Hematopoietic multipotent progenitor cell treated with erythropoietin and hydrocortisone succinate and interleukin-3 and kit ligand, for 6 days (in vitro differentiated cells): ENCODE data around the gene RPL15.

Source experiments
- DNase-seq: peaks from one replicate; pipeline ENCODE4 v3.0.0-alpha.2; 2015

RPL15 gene

DNA sequence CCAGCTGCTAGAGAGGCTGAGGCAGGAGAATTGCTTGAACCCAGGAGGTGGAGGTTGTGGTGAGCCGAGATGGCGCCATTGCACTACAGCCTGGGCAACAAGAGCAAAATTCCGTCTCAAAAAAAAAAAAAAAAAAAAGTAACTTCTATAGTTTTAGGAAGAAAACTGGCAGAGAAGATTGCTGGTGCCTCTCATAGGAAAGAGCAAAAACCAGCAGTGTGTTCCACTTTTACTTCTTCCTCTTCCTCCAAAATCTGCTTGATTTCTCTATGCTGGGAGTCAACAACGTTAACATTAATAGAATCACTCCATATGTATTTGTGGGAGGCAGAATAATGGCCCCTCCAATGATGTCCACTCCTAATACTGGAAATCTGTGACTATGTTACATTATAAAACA, 15.6 kb downstream of the RPL15 start:
- DNase-seq = no peak

DNA sequence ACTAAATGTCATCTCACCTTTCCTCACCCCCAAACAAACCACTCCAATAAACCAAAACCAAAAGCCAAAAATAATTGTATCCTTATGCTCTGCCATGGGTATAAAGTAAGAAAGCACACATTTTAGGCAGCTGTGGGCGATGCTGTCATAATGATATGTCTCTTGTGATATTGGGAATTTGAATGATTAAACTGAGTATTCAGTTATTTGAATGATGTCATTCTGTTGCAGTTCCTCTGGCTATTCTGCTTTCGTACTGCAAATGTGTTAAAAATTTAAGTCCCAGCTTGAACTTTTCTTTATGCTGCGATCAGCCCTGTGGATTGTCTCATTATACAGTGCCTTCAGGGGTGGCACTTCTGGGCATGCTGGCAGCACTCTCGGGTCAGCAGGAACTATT, 17.3 kb downstream of the RPL15 start:
- DNase-seq = no peak

DNA sequence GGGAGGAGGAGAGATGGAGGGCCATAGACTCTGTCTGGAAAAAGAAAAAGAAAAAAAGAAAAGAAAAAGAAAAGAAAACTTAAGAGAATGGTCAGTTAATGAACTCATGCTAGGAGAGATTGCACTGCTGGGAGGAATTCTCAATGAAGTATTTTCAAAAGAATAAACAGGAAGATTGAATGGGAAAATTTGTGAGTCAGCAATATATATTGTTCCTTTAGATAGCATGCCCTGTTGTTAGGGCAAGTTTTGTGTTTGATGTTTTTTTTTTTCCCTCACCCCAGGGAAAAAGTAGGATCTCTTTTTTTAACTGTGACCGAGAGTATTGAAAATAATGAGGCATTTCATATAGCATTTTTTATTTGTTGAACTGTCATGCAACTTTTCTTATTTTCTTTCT, 20.4 kb downstream of the RPL15 start:
- no peak for DNase-seq

DNA sequence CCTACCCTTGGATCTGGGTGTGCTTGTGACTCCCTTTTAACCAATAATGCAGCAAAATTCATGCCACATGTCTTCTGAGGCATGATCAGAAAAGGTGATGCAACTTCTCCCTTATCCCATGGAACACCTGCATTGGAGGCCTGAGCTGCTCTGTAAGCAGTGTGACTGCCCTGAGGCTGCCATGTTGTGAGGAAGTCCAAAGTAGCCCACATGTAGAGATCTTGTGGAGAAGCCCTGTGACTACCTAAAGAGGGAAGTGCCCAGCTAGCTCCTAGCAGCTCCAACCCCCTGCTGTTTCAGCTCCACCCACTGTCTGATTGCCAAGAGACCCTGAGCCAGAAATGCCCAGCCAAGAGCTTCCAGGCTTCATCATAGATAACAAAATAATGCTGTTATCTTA, 21.8 kb downstream of the RPL15 start:
- peak; percentile 52 for DNase-seq

GRCh38 chr3:23940775-23941174, 23.8 kb downstream of the RPL15 start:
- peak; percentile 24 for DNase-seq

GRCh38 chr3:23941440-23941839, 24.5 kb downstream of the RPL15 start:
- no peak for DNase-seq

- DNase-seq = no peak
Measured at GRCh38 chr3:23942546-23942945, 25.6 kb downstream of the RPL15 start.

DNA sequence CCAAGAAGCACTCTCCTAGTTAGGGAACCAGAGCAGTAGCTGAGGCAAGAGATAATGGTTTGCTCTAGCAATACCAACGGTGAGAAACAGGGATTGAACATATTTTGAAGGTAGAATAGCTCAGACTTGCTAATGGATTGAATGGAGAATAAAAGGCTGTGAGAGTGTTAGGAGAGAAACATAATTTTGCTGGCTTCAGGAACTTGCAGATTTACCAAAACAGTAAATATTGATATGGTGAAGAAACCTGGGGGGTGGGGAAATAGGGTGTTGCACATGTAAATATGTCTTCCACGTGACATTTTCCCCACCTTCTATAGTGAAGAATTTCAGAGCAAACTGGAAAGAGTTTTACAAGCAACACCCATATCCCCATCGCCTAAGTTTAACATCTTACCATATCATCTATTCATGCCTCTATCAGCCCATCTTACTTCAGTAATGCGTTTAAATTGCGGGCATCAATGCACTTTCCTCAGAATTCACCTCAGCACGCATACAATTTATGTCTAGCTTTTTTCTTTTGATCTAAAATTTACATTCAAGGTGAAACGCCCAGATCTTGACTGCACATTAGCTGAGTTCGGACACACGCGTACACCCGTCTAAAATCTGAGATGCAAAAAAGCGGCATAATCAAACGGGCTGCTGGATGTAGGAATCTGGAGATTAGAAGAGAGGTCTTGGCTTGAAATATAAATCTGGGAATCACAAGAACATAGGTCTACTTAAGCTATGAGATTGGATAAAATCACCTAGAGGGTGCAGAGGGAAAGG, 27.3 kb downstream of the RPL15 start:
- peak; percentile 34 for DNase-seq

GRCh38 chr3:23944861-23945662, 28.1 kb downstream of the RPL15 start, which contains the start of gene NR1D2:
Gene NR1D2, plus strand, starts transcription at chr3:23945286. Its CDS starts 293 bp downstream, at chr3:23945579.
- DNase-seq = peak; percentile 88

DNA sequence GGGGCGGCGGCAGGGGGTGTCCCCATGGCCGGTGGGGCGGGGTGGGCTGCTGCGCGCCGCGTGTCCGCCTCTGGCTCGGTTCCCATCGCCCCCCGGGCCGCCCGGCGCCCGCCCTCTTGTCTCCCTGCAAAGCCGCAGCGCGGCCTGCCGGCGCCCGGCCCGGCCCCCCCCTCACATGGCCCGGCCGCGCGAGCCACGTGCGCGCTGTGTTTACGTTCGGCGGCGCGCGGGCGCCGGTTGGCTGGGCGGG, 28.7 kb downstream of the RPL15 start:
- DNase-seq = no peak

DNA sequence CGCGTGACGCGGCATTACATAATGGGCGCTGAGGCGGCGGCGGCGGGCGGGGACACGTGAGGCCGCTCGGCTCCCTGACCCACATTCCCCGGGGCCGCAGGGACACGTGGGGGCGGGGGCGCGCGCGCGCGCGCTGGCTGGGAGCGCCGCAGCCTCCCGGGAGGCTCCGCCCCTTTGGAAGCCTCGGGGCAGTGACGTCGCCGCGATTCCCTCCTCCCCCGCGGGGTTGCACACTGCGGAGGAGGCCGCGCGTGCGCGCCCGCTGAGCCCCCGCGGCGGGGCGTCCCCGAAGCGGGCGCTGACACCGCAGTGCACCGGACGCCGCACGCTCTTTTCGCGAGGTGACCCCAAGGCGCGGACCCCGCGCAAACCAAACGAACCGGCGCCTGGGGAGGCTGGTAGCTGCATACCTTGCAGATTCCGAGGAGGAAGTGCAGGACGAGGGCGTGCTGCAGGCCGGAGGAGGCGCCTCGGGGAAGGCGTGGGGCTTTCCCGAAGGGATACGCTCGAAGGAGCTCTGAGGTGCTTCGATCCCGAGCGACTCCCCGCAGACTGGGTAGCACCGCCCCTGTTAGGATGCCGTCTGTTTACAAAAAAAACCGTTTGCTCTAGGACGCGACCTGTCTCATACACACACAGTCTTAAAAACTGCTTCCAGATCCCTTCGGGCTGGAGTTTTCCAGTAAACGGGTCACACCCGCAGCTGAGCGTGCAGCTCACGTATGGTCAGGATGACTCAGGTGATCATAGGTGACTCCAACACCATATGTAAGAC, 29.2 kb downstream of the RPL15 start:
- DNase-seq = peak; percentile 96

DNA sequence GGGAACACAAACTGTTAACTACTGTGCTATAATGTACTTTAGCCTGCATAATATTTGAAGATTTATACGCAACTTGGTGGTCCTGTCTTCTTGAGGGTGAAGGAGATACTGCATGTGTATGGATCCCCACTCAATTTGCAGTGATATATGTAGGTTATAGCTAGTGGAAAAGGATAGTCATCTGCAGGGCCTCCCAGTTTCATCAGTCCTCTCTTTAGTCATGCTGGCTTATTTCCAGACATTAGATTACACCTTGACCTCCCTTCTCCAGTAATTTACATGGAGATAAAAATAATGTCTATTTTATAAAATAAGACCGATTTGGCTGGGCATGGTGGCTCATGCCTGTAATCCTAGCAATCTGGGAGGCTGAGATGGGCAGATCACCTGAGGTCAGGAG, 31.8 kb downstream of the RPL15 start:
- peak; percentile 14 for DNase-seq

GRCh38 chr3:23949784-23950183, 32.9 kb downstream of the RPL15 start:
- DNase-seq = no peak

- DNase-seq = peak; percentile 12
Measured at GRCh38 chr3:23950293-23950692, 33.4 kb downstream of the RPL15 start.

GRCh38 chr3:23952646-23953045, 35.7 kb downstream of the RPL15 start:
- DNase-seq = no peak

GRCh38 chr3:23953523-23953922, 36.6 kb downstream of the RPL15 start:
- no peak for DNase-seq

DNA sequence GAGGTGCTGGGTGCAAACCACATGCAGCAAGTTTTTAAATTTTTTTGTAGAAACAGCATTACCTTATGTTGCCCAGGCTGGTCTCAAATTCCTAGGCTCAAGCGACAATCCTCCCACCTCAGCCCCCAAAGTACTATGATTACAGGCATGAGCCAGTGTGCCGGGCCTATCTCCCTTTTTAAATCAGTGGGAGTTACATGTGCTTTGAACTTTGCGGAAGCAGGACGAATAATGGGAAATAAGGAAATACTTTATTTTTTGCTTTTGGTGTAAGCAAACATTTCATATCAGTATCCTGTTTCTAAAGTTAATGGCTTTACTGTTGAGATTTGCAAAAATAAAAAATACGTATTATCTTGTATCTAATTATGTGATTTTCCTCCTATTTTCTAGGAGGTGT, 37.2 kb downstream of the RPL15 start:
- no peak for DNase-seq

DNA sequence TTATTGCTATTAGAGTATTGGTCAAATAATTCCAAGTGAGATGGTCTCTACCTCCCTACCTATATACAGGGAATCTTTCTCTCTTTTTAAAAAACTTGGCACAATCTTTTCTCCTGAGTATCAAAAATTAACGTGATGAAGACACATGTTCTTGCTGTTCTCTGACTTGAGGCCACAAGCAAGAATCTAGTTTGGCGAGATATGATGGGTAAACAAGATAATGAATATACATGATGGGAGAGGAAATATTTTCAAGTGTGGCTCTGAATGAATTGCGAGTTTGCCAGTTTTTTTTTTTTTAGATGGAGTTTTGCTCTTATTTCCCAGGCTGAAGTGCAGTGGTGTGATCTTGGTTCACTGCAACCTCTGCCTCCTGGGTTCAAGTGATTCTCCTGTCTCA, 39.8 kb downstream of the RPL15 start:
- DNase-seq = no peak

DNA sequence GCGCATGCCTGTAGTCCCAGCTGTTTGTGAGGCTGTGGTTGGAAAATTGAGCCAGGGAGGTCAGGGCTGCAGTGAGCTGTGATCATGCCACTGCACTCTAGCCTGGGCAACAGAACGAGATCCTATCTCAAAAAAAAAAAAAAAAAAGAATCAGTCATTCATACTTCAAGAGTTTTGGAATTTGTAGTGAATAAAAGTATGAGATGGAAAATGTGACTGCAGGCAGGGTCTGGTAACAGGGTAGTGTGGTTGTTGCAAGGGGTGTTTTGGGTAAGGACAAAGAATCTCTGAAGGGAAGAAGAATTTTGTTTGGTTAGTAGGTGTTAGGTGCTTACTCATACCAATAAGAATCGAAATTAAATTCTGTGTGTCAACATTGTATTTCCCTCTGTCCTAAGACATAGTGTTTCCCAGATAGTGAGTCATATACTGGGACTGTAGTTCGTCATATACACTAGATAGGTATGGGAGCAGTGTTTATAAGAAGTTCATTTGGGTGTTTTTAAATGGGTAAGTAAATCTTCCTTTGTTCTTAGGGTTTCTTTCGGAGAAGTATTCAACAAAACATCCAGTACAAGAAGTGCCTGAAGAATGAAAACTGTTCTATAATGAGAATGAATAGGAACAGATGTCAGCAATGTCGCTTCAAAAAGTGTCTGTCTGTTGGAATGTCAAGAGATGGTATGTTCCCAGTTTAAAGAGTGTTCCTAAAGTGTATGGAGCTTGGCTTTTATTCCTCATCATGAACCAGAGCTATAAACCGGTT, 42.4 kb downstream of the RPL15 start:
- no peak for DNase-seq

GRCh38 chr3:23960649-23961048, 43.7 kb downstream of the RPL15 start:
- no peak for DNase-seq

DNA sequence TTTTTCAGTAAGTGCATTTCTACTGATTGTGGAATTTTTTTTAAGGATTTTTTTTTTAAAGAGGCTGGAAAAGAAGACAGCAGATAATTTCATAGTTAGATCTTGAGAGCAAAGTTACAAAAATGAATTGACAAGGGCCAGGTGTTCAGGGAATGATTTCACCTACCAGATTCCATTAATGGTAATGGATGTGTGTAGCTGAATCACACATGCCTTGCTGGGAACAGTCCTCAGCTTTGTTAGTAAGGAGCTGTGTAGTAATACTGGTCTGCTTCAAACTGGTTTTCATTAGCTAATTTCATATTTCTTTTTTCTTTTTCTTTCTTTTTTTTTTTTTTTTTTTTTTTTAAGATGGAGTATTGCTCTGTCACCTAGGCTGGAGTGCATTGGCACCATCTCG, 44.1 kb downstream of the RPL15 start:
- DNase-seq = no peak

- no peak for DNase-seq
Measured at GRCh38 chr3:23961913-23962312, 45.0 kb downstream of the RPL15 start.
